ENCODE results near the gene FAM163A.

- TF ChIP-seq, protein P1, sequence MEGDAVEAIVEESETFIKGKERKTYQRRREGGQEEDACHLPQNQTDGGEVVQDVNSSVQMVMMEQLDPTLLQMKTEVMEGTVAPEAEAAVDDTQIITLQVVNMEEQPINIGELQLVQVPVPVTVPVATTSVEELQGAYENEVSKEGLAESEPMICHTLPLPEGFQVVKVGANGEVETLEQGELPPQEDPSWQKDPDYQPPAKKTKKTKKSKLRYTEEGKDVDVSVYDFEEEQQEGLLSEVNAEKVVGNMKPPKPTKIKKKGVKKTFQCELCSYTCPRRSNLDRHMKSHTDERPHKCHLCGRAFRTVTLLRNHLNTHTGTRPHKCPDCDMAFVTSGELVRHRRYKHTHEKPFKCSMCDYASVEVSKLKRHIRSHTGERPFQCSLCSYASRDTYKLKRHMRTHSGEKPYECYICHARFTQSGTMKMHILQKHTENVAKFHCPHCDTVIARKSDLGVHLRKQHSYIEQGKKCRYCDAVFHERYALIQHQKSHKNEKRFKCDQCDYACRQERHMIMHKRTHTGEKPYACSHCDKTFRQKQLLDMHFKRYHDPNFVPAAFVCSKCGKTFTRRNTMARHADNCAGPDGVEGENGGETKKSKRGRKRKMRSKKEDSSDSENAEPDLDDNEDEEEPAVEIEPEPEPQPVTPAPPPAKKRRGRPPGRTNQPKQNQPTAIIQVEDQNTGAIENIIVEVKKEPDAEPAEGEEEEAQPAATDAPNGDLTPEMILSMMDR (IDR thresholded peaks at IDR 0.05), result no peak
- no peak for TF ChIP-seq EP300 (IDR thresholded peaks at IDR 0.05)
Measured at GRCh38 chr1:179785031-179785431, 41.9 kb downstream of the FAM163A start.

Measured in tibial nerve (tissue), 4 donors.